Esophagus (tissue), 2 donors: ENCODE measurements around the gene STXBP4. TPM values are rescaled to one million over a fixed set of nuclear protein-coding genes. Genes with fewer than 3 reads are reported as not detected.

ENCODE experiments used
- H3K27ac ChIP-seq, 2 donors: one replicate each; pipeline ENCODE4 v1.5.1; 2013; ENCODE audit warnings: low read depth in 2 of 2, mild to moderate bottlenecking in 2 of 2, inconsistent platforms in 1 of 2, low read length in 1 of 2, moderate library complexity in 1 of 2
- H3K27me3 ChIP-seq, 2 donors: one replicate each; pipeline ENCODE4 v1.6.1; 2013; ENCODE audit warnings: low read length in 2 of 2, control low read depth in 1 of 2, mild to moderate bottlenecking in 1 of 2; ENCODE audit not compliant: insufficient read depth in 2 of 2, control insufficient read depth in 1 of 2
- H3K36me3 ChIP-seq, 2 donors: one replicate each; pipeline ENCODE4 v1.6.1; 2013; ENCODE audit warnings: low read length in 1 of 2; ENCODE audit not compliant: control insufficient read depth in 2 of 2, insufficient read depth in 2 of 2
- H3K4me1 ChIP-seq, 2 donors: one replicate each; pipeline ENCODE4 v1.6.1; 2013; ENCODE audit warnings: low read length in 1 of 2; ENCODE audit not compliant: control insufficient read depth in 2 of 2, insufficient read depth in 2 of 2
- H3K4me3 ChIP-seq, 2 donors: one replicate each; pipeline ENCODE4 v1.5.1; 2013; ENCODE audit warnings: low read length in 2 of 2, mild to moderate bottlenecking in 2 of 2, low read depth in 1 of 2, moderate library complexity in 1 of 2
- H3K9me3 ChIP-seq, 2 donors: one replicate each; pipeline ENCODE4 v1.6.1; 2013; ENCODE audit warnings: mild to moderate bottlenecking in 2 of 2, low read depth in 1 of 2, low read length in 1 of 2, moderate library complexity in 1 of 2; ENCODE audit not compliant: control insufficient read depth in 2 of 2, insufficient read depth in 1 of 2
- WGBS, 2 donors: extraction: QIAGEN DNeasy Blood & Tissue Kit; methylation state at CpG; one replicate each; pipeline ENCODE4 v1.1.7; 2013; 5-methylcytosine and 5-hydroxymethylcytosine counted together
- polyA plus RNA-seq, 2 donors: library from polyadenylated mRNA; stranded (reverse); fragments of 200-250 nt; gene quantifications; one replicate each; pipeline ENCODE4 v1.2.3, GENCODE V29; 2013
- donor health status: healthy with polysubstance abuse.
- donor health status: Bipolar disorder and iron deficiency.

Gene STXBP4
- polyA plus RNA-seq, 2 donors, result 0.59 to 1.2 TPM

GRCh38 chr17:55215711-55216110 lies 247.1 kb downstream of the STXBP4 start:
- H3K4me1 ChIP-seq, result peaks cover 3 to 4% of the 10 kb centered on the region in 2 donors
- no peak overlapping the region for H3K4me3 ChIP-seq
- H3K27me3 ChIP-seq, result no peaks in the 10 kb centered on the region
- no peak overlapping the region for H3K27ac ChIP-seq
- no peaks in the 10 kb centered on the region for H3K9me3 ChIP-seq
- 90 to 93% methylated on average over 3 of the region's 3 CpGs for WGBS, 2 donors
- no peaks in the 10 kb centered on the region for H3K36me3 ChIP-seq

GRCh38 chr17:55216888-55217287 lies 248.3 kb downstream of the STXBP4 start:
- no peaks in the 10 kb centered on the region for H3K36me3 ChIP-seq
- 30 to 55% methylated on average over 3 of the region's 3 CpGs for WGBS, 2 donors
- no peak overlapping the region for H3K27ac ChIP-seq
- no peak overlapping the region for H3K4me3 ChIP-seq
- H3K9me3 ChIP-seq, result no peaks in the 10 kb centered on the region
- H3K4me1 ChIP-seq, result peaks cover 3 to 4% of the 10 kb centered on the region in 2 donors
- no peaks in the 10 kb centered on the region for H3K27me3 ChIP-seq

- H3K4me3 ChIP-seq, result no peak overlapping the region
- peaks cover 0 to 3% of the 10 kb centered on the region in 2 donors for H3K27me3 ChIP-seq
- H3K9me3 ChIP-seq, result no peaks in the 10 kb centered on the region
- no peaks in the 10 kb centered on the region for H3K36me3 ChIP-seq
- WGBS, 2 donors, result 80 to 83% methylated on average over 1 of the region's 1 CpG
- H3K27ac ChIP-seq, result no peak overlapping the region
- peaks cover 3 to 4% of the 10 kb centered on the region in 2 donors for H3K4me1 ChIP-seq
Observed at GRCh38 chr17:55219459-55219858, 250.9 kb downstream of the STXBP4 start.

DNA sequence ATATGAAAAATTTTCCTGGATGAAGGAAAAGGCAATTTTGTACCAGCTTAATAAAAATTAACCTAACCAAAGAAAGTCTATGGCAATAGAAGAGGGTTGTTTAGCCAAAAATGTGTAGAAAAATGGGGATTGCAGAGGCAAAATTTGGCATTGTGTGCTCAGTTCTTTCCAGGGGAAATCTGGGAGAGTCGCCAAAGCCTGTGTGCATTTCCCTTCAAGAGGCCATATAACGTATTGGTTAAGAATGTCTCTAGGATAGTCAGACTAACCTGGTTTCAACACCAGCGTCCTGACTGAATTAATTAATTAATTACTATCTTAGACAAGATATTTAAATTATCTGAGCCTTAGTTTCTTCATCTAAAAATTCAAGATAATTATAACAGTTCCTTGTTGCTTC lies 251.4 kb downstream of the STXBP4 start:
- peaks cover 3 to 4% of the 10 kb centered on the region in 2 donors for H3K4me1 ChIP-seq
- H3K9me3 ChIP-seq, result no peaks in the 10 kb centered on the region
- H3K4me3 ChIP-seq, result no peak overlapping the region
- H3K36me3 ChIP-seq, result no peaks in the 10 kb centered on the region
- H3K27me3 ChIP-seq, result peaks cover 0 to 3% of the 10 kb centered on the region in 2 donors
- WGBS, 2 donors, result 47 to 55% methylated on average over 3 of the region's 3 CpGs
- no peak overlapping the region for H3K27ac ChIP-seq

Other genes with a start within 250 kb of the STXBP4 start
- 10 to 100 TPM; 11.5 to 22.9 TPM for gene TOM1L1, start 67.9 kb upstream of the STXBP4 start, polyA plus RNA-seq
- 10 to 100 TPM; 11.4 to 22.6 TPM for gene COX11, start 111 bp upstream of the STXBP4 start, polyA plus RNA-seq